ENCODE measurements around the gene CCR4. TPM values are rescaled to one million over a fixed set of nuclear protein-coding genes. Genes with fewer than 3 reads are reported as not detected.

Gene CCR4
- total and polyA plus RNA-seq, 9 of the 15 experiments (the other 6 are each of a cell fraction or from before 2014, with no cell fraction given), result 0.04 to 0.47 (median 0.25) TPM; not detected in 1

- Histone ChIP-seq H3K27ac (ENCODE audit: extremely low read depth, low read depth, low read length) (no peak overlapping the region), H3K9me3 (replicated peaks; ENCODE audit: control insufficient read depth, insufficient read depth, low read depth, low read length) (no peaks in the 10 kb centered on the region), H3K79me2 (ENCODE audit: control insufficient read depth, insufficient read depth, low read length) (no peaks in the 10 kb centered on the region), H3K4me2 (ENCODE audit: insufficient read depth, low read length) (no peak overlapping the region), H4K20me1 (replicated peaks; ENCODE audit: control insufficient read depth, insufficient read depth, low read length) (no peaks in the 10 kb centered on the region), H2AFZ (ENCODE audit: low read depth, low read length) (no peak overlapping the region), H3K9me1 (ENCODE audit: control insufficient read depth, insufficient read depth, low read length) (no peaks in the 10 kb centered on the region), H3K27me3 (ENCODE audit: control insufficient read depth in 2 of 2, insufficient read depth in 2 of 2, low read length in 2 of 2) (peaks cover 2 to 9% of the 10 kb centered on the region in 2 experiments; a peak in 3 of 5 replicates), H3K9ac (ENCODE audit: insufficient read depth in 1 of 2, low read depth in 2 of 2, low read length in 2 of 2) (no peak overlapping the region), H3K4me1 (replicated peaks in 1 of 2; ENCODE audit: control insufficient read depth in 2 of 2, insufficient read depth in 2 of 2, low read length in 2 of 2) (no peaks in the 10 kb centered on the region), H3K4me3 (no peak overlapping the region), H3K36me3 (ENCODE audit: control insufficient read depth, insufficient read depth, low read length) (no peaks in the 10 kb centered on the region)
- POLR2A ChIA-PET, result interaction anchor here (0.8 kb wide), 1 partner anchor 773 kb away, joined by 4 read pairs; no protein-coding TSS in a partner anchor
- WGBS (ENCODE audit: insufficient coverage, low coverage, missing lambda C conversion rate), result 4% methylated on average over 7 of the region's 7 CpGs
- ATAC-seq (peak; percentile 60), DNase-seq (ENCODE audit: extremely low read depth in 1 of 4, low spot score in 3 of 4) (peak in 1 of 4 experiments; percentile 2), FAIRE-seq (no peak)
- CTCF ChIA-PET (ENCODE audit: low intra/inter-chr PET ratio), result no interaction called here
- BruUV-seq (replicated peaks), result no TSS peak
- in situ Hi-C loops (cut with MboI) (no loop called here), intact Hi-C loops (cut with micrococcal nuclease) (no loop called here)
- TF ChIP-seq TBP (optimal IDR thresholded peaks at IDR 0.05; ENCODE audit: low read depth, low read length) (no peak), POLR2AphosphoS2 (IDR thresholded peaks at IDR 0.05; ENCODE audit: low read length) (no peak), PHF8 (IDR thresholded peaks at IDR 0.05; ENCODE audit: borderline replicate concordance, low read length) (no peak), ZNF696 (CRISPR knock-in tag; conservative IDR thresholded peaks at IDR 0.05) (no peak), SIN3A (IDR thresholded peaks at IDR 0.05; ENCODE audit: borderline replicate concordance in 2 of 2, control insufficient read depth in 1 of 2, low read depth in 2 of 2, low read length in 2 of 2) (no peak), GTF3C2 (IDR thresholded peaks at IDR 0.05; ENCODE audit: borderline replicate concordance, extremely low read depth, insufficient read length) (no peak), TBL1XR1 (IDR thresholded peaks at IDR 0.05; ENCODE audit: low read length in 2 of 2) (no peak), USF1 (CRISPR knock-in tag; IDR thresholded peaks at IDR 0.05) (no peak), EGR1 (conservative IDR thresholded peaks at IDR 0.05) (no peak), KLF6 (CRISPR knock-in tag; IDR thresholded peaks at IDR 0.05; ENCODE audit: borderline replicate concordance) (no peak), SMARCA4 (IDR thresholded peaks at IDR 0.05) (no peak), MTA1 (IDR thresholded peaks at IDR 0.05; ENCODE audit: borderline replicate concordance) (no peak)
Observed at GRCh38 chr3:32913790-32914446, 37.5 kb upstream of the CCR4 start.

Data from K562 (cell line).